Measurements from ENCODE around the gene MGST1.
"Not testable (repeated sequence)": the region's sequence is repeated elsewhere in the genome, so short reads cannot be mapped to it uniquely, and the experiment has no call there.

MGST1 gene

DNA sequence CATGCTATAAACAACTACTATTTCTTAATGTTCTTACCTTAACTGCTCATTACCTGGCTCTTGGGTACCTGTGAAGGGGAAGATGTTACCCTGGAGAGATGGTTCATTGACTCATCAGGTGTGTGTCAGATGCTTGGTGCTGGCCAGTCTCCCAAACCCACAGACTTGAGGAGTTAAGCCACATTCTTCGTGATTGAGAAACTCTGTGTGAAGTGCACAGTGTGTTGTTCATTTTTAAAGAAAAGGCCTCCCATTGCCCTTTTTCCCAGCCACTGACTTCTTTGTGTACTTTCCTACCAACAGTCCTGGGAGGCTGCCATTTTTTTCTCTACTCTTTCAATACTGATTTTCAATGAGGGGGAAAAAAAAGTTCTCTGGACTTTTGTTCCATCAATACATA is 3.2 kb downstream of the MGST1 start:
- in situ Hi-C loops (cut with MboI; ENCODE audit: low sequenced_read_pairs) = no loop called here

DNA sequence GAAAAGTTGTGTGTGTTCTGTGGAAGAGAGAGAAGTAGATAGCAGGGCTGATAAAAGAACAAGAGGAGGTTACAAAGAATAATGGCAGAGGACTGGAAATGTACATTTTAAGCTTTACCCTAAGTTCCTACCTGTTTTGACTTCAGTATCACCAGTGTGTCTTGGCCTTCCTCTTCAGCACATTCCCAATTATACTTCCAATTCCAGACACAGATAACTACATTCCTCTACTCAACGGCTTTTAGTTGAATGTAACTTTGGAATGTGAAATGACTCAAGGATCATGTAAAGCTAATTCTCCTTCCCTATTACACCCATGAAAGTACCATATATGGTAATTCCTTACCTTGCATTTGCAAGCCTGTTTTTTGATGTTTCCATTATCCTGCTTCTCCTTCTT is 5.0 kb downstream of the MGST1 start:
- in situ Hi-C loops (cut with MboI; ENCODE audit: low sequenced_read_pairs) = no loop called here

DNA sequence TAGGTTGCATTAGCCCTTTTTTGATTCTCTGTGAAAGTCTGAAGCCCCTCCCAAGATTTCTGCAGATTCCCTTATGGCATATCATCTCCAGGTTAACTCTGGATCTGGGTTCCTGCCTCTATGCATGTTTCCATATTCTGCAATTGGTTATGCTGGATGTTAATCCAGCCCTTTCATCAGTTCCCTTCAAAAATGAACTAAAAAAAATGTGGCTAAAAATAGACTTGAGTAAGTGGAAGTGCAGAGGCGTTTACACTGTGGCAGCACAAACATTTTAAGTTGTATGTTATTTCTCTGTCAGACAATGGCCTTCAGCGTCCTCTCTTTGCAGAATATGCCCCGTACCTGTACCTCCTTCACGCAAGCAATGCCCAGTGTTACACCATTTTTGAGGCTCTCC is 11.4 kb downstream of the MGST1 start:
- in situ Hi-C loops (cut with MboI; ENCODE audit: low sequenced_read_pairs) = no loop called here

DNA sequence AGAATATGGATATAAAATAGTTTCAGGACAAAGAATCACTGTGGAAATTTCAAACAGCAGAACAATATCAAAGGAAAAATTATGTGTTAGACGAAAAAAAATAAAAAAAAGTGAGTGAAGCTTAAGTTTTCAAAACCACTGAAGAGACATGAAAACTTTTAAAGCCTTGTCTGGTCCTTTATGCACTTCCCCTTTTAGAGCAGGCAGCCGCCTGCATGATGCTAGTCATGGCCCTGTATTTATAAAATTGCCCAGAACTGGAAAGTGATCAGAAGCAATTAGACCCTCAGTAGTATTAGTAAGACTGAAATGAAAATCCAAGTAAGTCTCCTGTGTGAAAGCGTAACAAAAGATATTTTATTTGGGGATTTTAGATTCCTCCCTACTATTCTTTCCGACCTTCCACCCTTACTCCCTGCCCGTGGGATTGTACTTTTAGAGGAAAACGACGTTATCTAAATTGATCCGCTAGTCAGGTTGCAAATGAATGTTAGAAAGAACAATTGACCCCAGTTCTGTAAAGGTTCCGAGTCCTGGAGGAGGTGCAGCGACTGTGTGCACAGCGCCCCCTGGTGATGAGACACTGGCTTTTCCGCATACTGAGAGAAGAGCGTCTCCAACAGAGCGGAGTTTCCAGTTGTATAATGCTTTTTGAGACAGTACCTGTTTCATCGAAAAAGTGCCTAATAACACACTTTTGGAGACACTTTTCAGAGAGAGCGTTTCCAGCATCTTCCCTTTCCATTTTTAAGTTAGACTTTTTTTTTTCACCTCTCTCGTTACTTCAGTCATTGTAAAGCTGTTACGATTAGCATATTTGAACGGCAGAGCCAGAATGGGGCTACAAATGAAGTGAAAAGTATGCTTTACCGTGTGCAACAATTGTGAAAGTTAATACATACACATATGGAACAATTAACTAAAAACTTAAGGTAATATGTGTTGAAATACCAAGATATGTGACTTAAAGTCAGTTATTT is 12.4 kb downstream of the MGST1 start:
- in situ Hi-C loops (cut with MboI; ENCODE audit: low sequenced_read_pairs) = no loop called here

DNA sequence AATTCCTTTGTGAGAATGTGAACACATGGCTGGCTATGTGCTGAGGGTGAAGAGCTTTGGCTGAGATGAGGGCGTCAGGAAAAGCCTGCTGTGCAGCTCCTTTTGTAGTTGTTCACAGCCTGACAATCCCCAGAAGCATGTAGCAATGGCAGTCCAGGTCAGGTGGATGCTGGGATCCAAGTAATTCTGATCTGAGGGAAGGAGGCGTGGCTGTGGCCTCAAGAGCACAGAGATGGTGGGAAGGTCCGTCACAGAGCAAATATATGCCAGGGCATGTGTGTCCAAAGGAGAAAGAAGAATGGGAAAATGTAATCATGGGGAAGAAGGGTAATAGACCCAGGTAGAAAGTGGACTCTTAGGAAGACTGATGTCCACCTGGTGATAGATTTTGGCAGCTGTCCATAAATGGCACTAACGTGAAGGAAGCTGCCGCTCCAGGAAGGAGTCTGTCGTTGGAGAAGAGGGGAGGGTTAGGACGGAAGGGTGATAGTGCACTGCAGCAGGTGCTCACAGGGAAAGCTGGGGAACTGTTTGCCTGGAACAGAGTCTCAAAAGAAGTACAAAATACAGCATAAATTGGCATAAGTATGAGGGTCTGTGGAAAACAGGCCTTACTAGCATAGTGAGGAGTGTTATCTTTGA is 13.8 kb downstream of the MGST1 start:
- in situ Hi-C loops (cut with MboI; ENCODE audit: low sequenced_read_pairs) = no loop called here

DNA sequence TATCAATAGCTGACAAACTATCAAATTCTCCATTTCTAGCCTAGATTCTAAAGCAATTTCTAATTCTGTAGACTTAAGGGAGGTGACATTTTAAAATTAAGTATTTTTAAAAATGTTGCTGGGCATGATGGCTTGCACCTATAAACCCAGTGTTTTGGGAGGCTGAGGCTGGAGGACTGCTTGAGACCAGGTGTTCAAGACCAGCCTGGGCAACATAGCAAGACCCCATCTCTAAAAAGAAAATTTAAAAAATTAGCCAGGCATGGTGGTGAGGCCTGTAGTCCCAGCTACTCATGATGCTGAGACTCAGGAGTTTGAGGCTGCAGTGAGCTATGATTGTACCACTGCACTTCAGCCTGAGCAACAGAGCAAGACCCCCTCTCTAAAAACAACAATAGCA is 15.1 kb downstream of the MGST1 start:
- in situ Hi-C loops (cut with MboI; ENCODE audit: low sequenced_read_pairs) = no loop called here

DNA sequence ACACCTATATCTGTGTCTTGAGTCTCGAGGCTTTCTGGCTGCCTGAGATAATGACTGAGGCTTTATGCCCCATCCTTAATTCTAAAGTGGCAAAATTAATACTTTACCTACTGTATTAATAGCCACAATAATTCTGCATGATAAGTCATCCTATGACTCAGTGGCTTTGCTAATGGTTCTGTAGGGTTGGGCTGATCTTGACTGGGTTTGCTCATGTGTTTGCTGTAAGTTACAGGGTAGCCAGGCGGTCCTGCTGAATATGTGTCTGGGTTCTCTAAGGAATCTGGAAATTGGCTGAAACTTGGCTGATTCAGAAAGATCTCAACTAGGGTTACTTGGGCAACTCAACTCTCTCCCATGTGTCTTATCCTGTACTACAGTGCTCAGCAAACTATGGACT is 21.7 kb downstream of the MGST1 start:
- in situ Hi-C loops (cut with MboI; ENCODE audit: low sequenced_read_pairs) = no loop called here

DNA sequence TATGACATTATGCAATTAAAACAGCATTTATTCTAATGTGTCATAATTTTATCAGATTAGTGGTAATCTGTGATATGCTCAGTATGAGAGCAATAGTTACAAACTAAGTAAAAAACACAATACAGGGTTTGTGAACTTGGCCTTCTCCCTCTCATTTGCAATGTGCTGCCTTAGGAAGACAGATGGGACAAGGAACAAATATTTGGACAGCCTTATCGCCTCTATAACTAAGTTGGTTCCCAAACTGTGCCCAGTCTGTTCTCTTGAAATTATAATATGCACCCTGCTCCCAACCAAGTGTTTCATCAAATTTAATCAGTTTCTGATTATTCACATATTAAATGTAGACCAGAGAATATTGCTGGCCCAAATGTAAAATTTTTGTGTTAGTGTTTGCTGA is 22.7 kb downstream of the MGST1 start:
- in situ Hi-C loops (cut with MboI; ENCODE audit: low sequenced_read_pairs) = no loop called here

DNA sequence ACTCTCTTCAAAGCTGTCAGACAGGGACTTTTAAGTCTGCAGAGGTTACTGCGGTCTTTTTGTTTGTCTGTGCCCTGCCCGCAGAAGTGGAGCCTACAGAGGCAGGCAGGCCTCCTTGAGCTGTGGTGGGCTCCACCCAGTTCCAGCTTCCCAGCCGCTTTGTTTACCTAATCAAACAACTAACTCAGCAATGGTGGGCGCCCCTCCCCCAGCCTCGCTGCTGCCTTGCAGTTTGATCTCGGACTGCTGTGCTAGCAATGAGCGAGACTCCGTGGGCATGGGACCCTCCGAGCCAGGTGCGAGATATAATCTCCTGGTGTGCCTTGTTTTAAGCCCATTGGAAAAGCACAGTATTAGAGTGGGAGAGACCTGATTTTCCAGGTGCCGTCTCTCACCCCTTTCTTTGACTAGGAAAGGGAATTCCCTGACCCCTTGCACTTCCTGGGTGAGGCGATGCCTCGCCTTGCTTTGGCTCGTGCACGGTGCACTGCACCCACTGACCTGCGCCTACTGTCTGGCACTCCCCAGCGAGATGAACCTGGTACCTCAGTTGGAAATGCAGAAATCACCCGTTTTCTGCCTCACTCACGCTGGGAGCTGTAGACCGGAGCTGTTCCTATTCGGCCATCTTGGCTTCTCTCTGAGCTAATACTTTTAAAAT is 35.3 kb downstream of the MGST1 start:
- in situ Hi-C loops (cut with MboI; ENCODE audit: low sequenced_read_pairs) = not testable (repeated sequence)

DNA sequence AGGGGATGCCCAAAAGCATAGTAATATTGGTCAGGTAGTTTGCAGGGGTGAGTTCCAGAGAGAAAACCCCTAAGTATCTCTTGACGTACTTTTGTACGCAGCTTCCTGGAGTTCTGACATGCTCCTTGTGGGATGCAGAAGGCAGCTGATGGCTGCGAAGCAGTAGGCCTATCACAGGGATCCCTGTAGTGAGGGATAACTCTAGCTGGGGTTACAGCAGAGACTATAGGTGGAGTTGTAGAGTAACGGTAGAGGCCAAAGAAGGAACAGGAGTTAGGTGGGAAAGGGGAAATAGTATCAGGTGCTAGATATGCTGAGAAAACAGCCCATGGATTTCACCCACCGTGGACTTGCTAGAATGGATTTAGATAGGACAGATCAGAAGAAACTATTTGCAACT is 37.3 kb downstream of the MGST1 start:
- in situ Hi-C loops (cut with MboI; ENCODE audit: low sequenced_read_pairs) = no loop called here

DNA sequence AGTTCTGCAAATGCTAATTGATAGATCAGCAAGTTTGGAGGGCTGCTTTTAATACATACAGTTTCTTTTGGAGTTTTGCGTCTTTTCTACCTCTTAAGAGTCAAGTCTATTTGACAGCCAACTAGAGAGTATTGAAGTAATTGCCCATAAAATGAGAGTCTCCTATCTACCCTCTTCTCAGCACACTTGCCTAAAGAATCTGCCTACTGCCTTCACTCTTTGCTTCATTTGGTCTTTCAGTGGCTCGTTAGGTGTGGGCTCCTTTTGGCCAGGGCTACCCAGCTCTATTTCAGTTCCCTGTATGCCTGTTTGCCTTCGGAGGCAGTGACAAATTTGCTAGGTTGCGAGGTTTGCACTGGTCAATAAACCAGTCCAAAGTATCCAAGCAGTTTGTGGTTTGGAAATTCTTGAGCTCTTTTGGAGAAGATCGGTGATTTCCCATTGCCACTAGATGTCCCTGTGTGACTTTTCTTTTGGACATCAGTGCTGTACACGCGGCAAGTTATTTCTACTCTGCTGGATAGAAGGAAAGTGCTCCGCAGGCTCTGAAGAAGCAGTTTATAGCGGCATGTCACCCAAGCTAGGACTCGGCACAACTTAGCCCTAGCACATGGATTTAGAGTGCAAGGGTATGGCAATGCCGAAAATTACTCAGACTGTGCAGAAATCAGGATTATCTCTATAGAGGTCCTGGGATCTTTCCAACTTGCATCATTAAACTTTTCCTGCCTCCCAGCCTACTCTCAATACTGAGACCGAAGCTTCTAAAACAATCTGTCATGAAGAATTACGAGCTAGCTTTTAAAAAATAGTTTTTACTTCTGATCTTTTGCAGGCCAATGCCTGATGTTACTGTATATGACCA is 38.6 kb downstream of the MGST1 start:
- in situ Hi-C loops (cut with MboI; ENCODE audit: low sequenced_read_pairs) = no loop called here

DNA sequence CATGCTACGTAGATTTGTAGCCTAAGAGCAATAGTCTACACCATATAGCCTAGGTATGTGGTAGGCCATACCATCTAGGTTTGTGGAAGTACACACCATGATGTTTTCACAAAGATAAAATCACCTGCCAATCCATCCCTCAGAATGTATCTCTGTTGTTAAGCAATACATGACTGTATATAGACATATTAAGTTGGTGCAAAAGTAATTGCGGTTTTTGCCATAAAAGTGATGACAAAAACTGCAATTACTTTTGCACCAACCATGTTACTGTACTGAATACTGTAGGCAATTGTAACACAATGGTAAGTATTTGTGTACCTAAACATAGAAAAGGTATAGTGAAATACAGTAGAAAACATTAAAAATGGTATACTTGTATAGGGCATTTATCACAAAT is 40.5 kb downstream of the MGST1 start:
- in situ Hi-C loops (cut with MboI; ENCODE audit: low sequenced_read_pairs) = no loop called here

DNA sequence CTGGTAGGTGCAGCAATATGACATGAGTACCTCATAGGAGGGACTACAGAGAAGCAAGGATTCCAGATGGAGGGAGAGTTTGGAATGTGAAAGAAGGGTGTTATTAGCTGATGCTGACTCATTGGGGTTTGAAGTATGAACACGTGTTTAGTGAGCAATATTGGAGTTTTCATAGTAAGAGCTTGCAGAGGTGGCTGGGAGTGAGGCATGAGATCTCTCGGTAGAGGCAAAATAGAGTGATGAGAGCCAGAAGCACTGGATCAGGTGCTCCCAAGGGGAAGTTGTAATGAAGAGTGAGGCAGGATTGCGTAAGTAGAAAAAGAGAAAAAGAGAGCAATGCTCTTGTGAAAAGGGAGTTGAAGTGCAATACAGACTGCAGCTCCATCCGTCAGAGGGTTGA is 42.1 kb downstream of the MGST1 start:
- in situ Hi-C loops (cut with MboI; ENCODE audit: low sequenced_read_pairs) = no loop called here

DNA sequence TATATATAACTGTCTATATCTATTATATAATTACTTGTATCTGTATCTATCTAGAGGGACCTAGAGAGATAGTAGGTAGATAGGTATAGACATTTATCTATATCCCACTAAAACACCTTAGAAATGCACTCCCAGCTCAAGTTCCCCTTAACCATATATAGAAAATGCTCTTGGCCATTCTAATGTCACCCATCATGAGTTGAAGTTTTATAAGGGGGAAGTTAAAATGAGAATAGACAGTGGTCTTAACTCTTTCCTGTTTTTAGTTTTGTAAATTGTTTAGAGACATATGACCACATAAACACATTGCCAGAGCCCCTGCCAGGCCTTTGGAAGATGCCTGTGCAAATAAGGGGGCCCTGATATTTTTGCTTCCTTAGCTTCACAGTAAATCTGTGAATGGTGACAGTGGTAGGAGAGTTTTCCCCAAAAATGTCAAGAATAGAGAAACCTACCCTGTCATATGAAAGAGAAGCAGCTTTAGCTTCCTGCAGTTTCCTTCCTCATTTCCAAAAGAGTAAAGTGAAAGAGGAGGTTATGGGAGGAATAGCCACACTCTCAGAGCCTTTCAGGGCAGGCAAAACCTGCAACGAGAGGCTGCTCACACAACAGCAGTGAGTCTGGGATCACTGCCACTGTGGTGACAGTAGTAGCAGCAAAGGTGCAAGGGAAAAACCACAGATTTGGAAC is 45.5 kb downstream of the MGST1 start:
- in situ Hi-C loops (cut with MboI; ENCODE audit: low sequenced_read_pairs) = no loop called here

DNA sequence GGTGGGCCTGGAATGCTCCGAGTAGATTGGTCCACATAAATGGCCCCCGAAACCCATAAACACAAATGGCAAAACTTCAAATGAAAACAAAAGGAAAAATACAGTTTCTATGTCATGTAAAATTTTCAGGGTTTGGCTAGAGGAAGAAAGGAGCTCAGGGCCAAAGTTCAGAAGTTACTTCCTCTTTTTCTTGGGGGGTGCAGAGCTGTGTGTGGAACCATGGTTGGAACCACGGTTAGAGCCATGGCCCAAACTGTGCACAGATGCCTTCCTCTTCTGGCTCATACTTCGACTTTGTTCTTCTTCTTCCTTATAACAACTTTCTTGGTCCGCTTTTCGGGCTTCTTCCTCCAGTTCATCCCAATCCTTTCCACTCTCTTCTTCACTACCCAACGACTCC is 51.7 kb downstream of the MGST1 start:
- in situ Hi-C loops (cut with MboI; ENCODE audit: low sequenced_read_pairs) = no loop called here

DNA sequence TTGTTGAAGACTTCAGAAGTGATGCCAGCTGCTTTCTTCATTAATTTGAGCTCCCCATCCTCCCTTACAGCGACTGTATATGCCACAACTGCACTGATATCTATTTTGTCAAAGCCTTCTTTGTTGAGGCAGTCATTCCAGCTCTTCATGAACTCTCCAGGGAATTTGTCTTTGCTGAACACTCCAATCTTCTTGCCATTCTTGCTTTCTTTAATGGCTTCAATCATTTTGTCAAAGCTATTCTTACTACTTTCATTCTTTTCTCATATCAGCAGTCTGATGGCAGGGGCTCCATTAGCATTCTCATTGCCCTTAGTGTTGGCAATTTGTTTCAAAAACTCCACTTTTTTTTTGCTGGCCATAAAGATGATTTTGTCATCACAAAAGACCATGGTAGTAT is 54.4 kb downstream of the MGST1 start:
- in situ Hi-C loops (cut with MboI; ENCODE audit: low sequenced_read_pairs) = not testable (repeated sequence)

DNA sequence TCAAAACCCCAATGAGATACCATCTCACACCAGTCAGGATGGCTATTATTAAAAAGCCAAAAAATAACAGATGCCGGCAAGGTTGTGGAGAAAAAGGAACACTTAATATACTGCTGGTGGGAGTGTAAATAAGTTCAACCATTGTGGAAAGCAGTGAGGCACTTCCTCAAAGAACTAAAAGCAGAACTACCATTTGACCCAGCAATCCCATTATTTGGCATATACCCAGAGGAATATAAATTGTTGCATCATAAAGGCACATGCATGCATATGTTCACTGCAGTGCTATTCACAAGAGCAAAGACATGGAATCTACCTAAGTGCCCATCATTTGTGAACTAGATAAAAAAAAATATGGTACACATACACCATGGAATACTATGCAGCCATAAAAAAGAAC is 59.9 kb downstream of the MGST1 start:
- in situ Hi-C loops (cut with MboI; ENCODE audit: low sequenced_read_pairs) = no loop called here
